GM18517 (cell line): Measurements from ENCODE around the gene SPINDOC.
"Not testable (repeated sequence)": the region's sequence is repeated elsewhere in the genome, so short reads cannot be mapped to it uniquely, and the experiment has no call there.

ENCODE experiments used
- ATAC-seq: cut with Tn5 transposase; IDR thresholded peaks from one replicate; pipeline ENCODE4 v1.9.1; 2021; ENCODE audit warnings: mild to moderate bottlenecking, moderate library complexity; ENCODE audit not compliant: unreplicated experiment

The SPINDOC gene

DNA sequence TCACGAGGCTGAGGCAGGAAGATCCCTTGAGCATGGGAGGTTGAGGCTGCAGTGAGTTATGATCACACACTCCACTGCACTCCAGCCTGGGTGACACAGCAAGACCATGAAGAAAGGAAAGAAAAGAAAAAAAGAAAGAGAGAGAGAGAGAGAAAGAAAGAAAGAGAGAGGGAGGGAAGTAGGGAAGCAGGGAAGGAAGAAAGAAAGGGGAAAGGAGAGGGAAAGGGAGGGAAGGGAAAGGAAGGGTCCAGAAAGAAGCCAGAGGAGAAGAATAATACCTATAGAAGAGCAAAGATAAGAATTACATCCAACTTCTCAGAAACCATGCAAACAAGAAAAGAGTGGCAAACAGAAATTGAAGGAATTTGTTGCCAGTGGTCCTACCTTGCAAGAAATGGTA, 27.4 kb upstream of the SPINDOC start:
- ATAC-seq = no peak

DNA sequence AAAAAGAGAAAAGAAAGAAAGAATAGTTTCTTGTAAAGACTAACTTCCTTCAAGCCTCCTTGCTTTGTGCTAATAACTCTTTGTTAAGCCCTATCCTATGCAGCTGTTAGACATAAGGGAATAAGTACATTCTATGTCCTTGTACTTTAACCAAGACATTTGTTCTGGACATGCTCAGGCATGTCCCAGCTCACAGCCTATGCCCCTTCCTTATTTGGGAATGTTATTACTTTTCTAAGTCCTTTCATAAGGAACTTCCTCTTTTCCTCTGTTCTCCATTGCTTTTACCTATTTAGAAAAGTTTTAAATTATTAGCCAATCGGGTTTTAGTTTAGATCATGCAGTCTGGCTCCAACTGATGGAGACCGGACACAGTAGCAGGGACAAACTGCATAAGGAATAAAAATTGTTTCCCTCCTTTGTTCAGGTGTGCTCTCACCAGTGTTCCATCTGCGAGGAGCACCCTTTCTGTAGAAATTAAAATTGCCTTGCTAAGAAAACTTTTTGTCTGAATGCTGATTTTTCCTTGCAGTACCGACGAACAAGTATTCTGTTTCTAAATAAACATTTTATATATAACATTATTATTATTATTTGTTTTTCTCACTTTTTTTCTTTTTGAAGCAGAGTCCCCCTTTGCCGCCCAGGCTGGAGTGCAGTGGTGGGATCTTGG, 21.6 kb upstream of the SPINDOC start:
- ATAC-seq = no peak

DNA sequence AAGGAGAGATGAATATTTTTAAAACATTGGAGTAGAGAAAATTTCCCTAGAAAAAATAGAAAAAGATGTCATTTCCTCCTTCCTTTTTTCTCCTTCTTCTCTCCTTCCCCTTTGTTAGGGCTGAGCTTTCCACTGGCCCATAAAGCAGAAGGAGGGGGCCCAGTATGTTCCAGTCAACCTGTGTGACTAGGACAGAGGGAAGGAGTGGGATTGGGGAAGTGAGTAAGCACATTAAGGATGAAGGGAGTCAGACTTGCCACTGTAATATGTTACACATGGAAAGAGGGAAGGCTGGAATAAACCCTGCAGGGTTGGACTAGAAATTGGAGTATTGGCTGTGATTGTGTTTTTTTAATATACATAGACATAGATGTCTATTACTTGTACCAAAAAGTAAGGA, 20.1 kb upstream of the SPINDOC start:
- no peak for ATAC-seq

DNA sequence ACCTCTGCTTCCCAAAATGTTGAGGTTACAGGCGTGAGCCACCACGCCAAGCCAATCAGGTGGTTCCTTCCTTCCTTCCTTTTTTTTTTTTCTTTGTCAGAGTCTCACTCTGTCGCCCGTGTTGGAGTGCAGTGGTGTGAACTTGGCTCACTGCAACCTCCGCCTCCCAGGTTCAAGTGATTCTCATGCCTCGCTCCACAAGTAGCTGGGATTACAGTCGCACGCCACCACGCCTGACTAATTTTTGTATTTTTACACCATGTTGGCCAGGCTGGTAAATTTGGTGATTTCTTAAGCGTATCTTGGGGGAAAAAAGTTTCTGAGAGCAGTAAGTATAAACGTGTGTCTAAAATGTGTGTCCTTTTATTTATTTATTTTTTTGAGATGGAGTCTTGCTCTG, 18.2 kb upstream of the SPINDOC start:
- no peak for ATAC-seq

DNA sequence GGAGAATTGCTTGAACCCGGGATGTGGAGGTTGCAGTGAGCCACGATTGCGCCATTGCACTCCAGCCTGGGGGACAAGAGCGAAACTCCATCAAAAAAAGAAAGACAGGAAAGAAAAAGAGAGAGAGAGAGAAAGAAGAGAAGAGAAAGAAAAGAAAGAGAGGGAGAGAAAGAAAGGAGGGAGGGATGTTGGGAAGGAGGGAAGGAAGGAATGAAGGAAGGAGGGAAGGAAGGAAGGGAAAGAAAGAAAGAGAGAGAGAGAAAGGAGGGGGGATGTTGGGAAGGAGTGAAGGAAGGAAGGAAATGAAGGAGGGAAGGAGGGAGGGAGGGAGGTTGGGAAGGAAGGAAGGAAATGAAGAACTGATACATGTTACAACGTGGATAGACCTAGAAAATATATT, 12.3 kb upstream of the SPINDOC start:
- no peak for ATAC-seq

GRCh38 chr11:63802637-63803414, 10.4 kb upstream of the SPINDOC start:
- ATAC-seq = no peak

DNA sequence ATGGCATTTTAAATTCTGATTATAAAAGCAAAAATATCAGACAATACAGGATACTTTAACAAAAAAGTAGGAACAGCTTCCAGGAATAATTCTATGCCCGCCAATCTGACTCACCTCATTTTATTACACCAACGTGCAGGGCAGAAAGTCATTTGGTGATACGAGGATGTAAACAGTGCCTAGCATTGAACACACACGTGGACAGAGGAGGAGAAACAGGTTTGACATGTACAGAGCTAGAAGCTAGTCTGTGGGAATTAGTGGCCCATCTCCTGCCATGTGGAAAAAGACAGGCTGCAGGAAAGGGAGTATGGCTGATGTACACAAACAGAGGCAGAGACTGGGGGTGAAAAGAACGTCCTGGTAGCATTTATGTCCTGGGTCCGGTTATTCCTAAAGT, 9.0 kb upstream of the SPINDOC start:
- no peak for ATAC-seq

DNA sequence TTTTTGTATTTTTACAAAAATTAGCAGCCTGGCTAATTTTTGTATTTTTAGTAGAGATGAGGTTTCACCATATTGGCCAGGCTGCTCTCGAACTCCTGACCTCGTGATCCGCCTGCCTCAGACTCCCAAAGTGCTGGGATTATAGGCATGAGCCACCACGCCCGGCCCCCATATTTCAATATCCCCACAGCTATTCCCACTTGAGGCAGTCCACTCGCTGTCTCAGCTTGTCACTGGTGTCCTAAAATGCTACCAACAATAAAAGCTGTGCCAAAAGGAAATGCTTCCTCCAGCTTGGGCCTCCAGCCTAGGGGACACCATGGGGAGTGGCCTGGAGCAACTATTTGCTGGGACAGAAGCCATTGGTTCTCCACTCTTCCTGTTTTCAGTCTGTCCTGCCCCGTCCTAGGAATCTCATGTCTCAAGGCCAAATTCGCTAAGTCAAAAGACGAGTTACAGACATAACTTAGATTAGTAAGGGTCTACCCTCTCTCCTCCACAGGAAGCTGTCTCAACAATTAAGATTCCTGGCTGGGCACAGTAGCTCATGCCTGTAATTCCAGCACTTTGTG, 7.3 kb upstream of the SPINDOC start:
- ATAC-seq = no peak

DNA sequence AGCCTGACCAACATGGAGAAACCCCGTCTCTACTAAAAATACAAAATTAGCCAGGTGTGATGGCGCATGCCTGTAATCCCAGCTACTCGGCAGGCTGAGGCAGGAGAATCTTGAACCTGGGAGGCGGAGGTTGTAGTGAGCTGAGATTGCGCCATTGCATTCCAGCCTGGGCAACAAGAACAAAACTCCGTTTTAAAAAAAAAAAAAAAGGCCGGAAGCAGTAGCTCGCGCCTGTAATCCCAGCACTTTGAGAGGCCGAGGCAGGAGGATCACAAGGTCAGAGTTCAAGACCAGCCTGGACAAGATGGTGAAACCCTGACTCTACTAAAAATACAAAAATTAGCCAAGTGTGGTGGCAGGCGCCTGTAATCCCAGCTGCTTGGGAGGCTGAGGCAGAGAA, 2.9 kb upstream of the SPINDOC start:
- ATAC-seq = not testable (repeated sequence)

- ATAC-seq = no peak
Observed at GRCh38 chr11:63811522-63811921, 1.7 kb upstream of the SPINDOC start.

GRCh38 chr11:63813563-63814382, 517 bp downstream of the SPINDOC start:
- ATAC-seq = peak; percentile 37

GRCh38 chr11:63814383-63814736, 1.1 kb downstream of the SPINDOC start:
- ATAC-seq = peak; percentile 10

DNA sequence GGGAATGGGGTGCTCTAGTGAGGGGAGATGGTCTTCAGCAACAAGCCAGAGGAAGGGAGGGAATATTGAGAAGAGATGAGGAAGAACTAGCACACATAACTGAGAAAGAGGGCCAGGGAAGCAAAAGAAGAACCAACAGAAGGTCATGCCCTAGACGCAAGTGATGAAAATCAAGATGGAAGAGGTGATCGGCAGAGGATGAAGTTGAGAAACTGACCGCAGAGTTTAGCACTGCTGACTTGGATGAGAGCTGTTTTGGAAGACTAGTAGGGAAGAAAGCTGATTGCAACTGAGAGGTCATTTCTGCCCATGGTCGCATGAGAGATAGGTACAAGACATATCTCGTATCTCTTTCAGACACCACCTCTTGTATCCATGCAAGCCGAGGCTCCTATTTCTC, 2.9 kb downstream of the SPINDOC start:
- no peak for ATAC-seq

DNA sequence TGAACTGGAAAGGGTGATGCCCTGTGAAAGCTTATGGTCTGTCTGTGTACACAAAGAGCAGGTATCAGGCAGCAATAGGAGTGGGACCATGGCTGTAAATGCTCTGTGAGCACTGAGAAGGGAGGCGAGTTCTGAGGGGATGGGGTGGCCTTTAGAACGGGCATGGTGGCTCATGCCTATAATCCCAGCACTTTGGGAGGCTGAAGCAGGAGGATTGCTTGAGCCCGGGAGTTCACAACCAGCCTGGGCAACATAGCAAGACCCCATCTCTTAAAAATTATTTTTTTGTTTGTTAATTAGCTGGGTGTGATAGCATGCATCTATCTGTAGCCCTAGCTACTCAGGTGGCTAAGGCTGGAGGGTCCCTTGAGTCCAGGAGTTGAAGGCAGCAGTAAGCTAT, 3.5 kb downstream of the SPINDOC start:
- ATAC-seq = no peak

DNA sequence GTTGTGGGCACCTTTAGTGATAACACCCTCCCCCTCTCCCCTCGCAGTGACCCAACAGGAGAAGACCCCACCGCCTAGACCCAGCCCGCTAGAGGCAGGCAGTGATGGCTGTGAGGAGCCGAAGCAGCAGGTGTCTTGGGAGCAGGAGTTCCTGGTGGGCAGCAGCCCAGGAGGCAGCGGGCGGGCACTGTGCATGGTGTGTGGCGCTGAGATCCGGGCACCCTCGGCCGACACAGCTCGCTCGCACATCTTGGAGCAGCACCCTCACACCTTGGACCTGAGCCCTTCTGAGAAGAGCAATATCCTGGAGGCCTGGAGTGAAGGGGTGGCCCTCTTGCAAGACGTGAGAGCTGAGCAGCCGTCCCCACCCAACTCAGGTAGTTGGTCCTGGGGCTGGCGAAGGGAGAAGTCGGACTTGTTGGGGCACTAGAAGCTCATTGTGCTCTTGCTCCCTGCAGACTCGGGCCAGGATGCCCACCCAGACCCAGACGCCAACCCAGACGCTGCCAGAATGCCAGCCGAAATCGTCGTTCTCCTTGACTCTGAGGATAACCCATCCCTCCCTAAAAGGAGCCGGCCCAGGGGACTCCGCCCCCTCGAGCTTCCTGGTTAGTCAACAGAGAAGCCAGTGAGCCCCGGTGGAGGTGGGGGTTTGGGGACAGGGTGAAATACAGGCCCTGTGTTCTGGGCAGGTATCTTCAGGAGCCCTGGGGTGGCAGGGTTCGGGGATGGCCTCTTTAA, 4.7 kb downstream of the SPINDOC start:
- no peak for ATAC-seq

DNA sequence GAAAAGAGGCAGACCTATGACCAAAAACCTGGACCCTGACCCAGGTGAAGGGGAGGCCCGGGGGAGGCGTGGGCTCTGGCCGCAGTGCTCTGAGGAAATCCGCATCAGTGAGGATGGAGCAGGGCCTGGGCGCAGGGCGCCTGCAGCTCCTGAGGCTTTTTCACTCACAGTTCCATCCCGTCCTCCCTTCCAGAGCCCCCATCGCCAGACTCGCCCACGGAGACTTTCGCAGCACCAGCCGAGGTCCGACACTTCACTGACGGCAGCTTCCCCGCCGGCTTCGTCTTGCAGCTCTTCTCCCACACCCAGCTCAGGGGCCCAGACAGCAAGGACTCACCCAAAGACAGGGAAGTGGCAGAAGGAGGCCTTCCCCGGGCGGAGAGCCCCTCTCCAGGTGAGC, 5.4 kb downstream of the SPINDOC start:
- ATAC-seq = no peak

DNA sequence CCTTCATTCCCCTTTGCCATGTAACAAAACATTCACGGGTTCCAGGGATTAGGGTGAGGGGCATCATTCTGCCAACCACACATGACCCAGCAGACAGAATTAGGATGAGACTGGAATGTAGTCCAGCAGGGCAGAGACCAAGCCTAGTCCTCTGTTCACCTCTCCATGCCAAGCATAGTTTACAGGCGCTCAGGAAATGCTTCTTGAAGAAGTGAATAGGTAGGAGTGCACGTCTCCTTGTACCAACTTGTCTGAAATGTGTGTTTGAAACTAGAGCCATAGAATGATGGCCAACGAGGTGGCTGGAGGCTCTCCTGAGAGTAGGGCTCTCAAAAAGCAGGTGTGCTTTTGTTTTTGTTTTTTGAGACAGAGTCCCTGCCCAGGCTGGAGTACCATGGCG, 8.2 kb downstream of the SPINDOC start:
- ATAC-seq = no peak

GRCh38 chr11:63826471-63827190, 13.4 kb downstream of the SPINDOC start:
- no peak for ATAC-seq

DNA sequence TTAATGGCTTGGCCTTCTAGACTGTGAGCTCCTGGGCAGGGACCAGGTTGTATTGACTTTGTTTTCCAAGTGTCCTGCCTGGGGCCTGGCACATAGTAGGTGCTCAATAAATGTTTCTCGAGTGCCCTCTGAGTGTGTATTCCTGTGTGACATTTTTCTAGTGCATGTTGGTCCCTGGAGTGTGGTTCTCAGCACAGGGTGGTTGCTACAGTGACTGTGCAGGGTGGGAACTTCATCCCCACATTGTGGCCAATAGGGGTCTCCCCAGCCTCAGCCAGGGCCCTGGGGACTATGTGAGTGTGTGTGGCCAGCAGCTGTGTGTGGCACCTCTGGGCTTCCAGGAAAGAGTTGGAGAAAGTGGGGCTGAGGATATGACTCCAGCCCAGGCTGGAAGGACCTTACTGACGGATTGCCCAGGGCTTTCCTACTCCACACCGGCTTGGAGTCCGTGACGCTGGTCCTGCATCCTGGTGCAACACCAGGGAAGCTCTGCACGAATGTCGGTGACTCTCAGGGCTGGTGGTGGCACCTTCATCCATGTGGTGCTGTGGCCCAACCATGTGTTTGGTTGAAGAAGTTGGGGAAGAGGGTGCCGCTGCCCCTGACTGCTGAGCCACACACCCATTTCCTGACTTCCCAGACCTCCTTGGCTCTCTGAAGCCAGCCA, 16.7 kb downstream of the SPINDOC start:
- no peak for ATAC-seq

- no peak for ATAC-seq
Observed at GRCh38 chr11:63831326-63831725, 18.1 kb downstream of the SPINDOC start.
